CD4-positive, alpha-beta memory T cell (primary cell): ENCODE results near the gene AKNA. TPM values are rescaled to one million over a fixed set of nuclear protein-coding genes. Genes with fewer than 3 reads are reported as not detected.
A peak's percentile ranks its signal among the peaks of the same experiment; 100 is the strongest.

Experiments used
- CTCF ChIA-PET: fragments of 350-600 bp; sonication (Branson Sonifier 250); formaldehyde crosslinking; loops from one replicate; lab custom pipeline; 2021; ENCODE audit warnings: inconsistent platforms; ENCODE audit not compliant: partially characterized antibody; lab: Charles Lee
- POLR2A ChIA-PET: fragments of 350-600 bp; sonication (Branson Sonifier 250); formaldehyde crosslinking; loops from one replicate; lab custom pipeline; 2021; ENCODE audit not compliant: partially characterized antibody; lab: Charles Lee
- DNase-seq, 5 donors: peaks; one replicate each; pipeline versions ENCODE4 v3.0.0 to v3.0.0-alpha.2; 2020 to 2022; ENCODE audit warnings: mixed read lengths in 1 of 5
- H3K27ac ChIP-seq: one replicate; pipeline ENCODE4 v1.7.0; 2013; ENCODE audit warnings: low read depth, low read length
- H3K27me3 ChIP-seq: 2 replicates; pipeline ENCODE4 v1.7.0; 2013; ENCODE audit warnings: mild to moderate bottlenecking, low read length, moderate library complexity; ENCODE audit not compliant: insufficient read depth
- H3K36me3 ChIP-seq: 2 replicates; pipeline ENCODE4 v1.7.0; 2013; ENCODE audit warnings: mild to moderate bottlenecking, low read length, moderate library complexity; ENCODE audit not compliant: insufficient read depth
- H3K4me1 ChIP-seq: 2 replicates; pipeline ENCODE4 v1.7.0; 2013; ENCODE audit warnings: mild to moderate bottlenecking, low read length, moderate library complexity; ENCODE audit not compliant: insufficient read depth
- H3K4me3 ChIP-seq, 2 donors: one replicate each; pipeline ENCODE4 v1.7.0; 2013; ENCODE audit warnings: low read length in 2 of 2, mild to moderate bottlenecking in 1 of 2
- H3K9me3 ChIP-seq, 2 donors: one replicate each; pipeline ENCODE4 v1.7.0; 2013; ENCODE audit warnings: low read length in 2 of 2, control low read depth in 1 of 2; ENCODE audit not compliant: control insufficient read depth in 1 of 2
- H3K27ac Mint-ChIP-seq, 7 donors: one replicate each; pipeline ENCODE4 v1.8.0; 2020 to 2021; ENCODE audit warnings: mixed read lengths in 7 of 7, mild to moderate bottlenecking in 6 of 7, inconsistent platforms in 3 of 7, moderate library complexity in 3 of 7
- H3K27me3 Mint-ChIP-seq, 2 donors: one replicate each; pipeline ENCODE4 v1.8.0; 2020 to 2021; ENCODE audit warnings: mixed read lengths in 2 of 2
- H3K36me3 Mint-ChIP-seq, 2 donors: one replicate each; pipeline ENCODE4 v1.8.0; 2020 to 2021; ENCODE audit warnings: mixed read lengths in 2 of 2, inconsistent platforms in 1 of 2, mild to moderate bottlenecking in 1 of 2
- H3K4me1 Mint-ChIP-seq, 4 donors: one replicate each; pipeline ENCODE4 v1.8.0; 2020 to 2021; ENCODE audit warnings: mixed read lengths in 4 of 4, mild to moderate bottlenecking in 1 of 4
- H3K4me3 Mint-ChIP-seq, 8 donors: one replicate each; pipeline ENCODE4 v1.8.0; 2020 to 2021; ENCODE audit warnings: mixed read lengths in 8 of 8, mild to moderate bottlenecking in 7 of 8, moderate library complexity in 6 of 8, inconsistent platforms in 3 of 8
- H3K9me3 Mint-ChIP-seq, 8 donors: one replicate each; pipeline ENCODE4 v1.8.0; 2020 to 2021; ENCODE audit warnings: mixed read lengths in 8 of 8, mild to moderate bottlenecking in 5 of 8, inconsistent platforms in 3 of 8, moderate library complexity in 1 of 8
- intact Hi-C: fragments of 100-400 bp; cut with micrococcal nuclease; formaldehyde crosslinking; loops from one replicate; pipeline ENCODE4 v1.15.1; 2023
- polyA plus RNA-seq, 2 donors: library from polyadenylated mRNA; unstranded; fragments of 300-500 nt; fragmentation: Illumina TruSeq; gene quantifications; one replicate each; pipeline ENCODE4 v1.2.3, GENCODE V29; 2021
- total RNA-seq, 2 experiments: library from RNA; stranded (reverse); gene quantifications; one replicate each; pipeline ENCODE4 v1.2.3, GENCODE V29; 2021

Gene AKNA
- total and polyA plus RNA-seq, 4 experiments from 2014 or later, result 1.9 to 375 (median 205) TPM

DNA sequence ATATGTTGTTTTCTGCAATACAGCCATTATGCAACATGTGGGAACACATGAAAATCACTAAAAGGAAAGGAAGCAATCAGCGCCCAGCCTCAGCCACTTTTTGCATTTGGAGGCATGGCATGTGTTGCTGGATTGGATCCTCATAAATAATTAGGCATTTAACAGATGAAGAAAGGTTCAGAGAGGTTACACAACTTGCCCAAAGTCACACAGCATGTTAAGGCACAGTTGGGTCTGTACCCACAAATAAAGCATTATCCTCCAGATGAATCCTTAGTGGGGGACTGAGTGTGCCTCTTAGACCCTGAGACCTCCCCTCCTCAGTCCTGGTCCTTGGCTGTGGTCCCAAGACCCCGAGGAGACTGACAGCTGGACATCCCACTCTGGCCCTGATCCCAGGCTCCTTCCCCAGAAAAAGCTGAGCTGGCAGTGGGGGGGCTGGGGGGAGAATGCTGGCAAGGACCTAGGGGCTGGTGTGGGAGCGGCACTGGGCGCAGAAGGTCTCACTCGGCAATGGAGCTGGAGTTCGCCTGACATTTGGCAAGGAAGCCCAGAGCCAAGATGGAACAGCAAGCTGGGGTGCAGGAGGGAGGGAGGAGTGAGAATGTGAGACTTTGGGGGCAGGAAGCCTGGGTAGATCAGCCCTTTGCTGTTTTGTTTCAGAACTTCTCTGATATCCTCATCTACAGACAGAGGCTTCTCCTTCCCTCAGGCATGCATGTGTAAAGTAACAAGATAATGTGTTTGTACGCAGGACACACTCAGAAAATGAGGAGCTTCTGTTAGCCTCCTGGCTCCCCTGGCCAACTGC is 6.9 kb upstream of the AKNA start:
- Histone ChIP-seq H3K36me3 (no peaks in the 10 kb centered on the region), H3K4me1 (peaks cover 77% of the 10 kb centered on the region), H3K4me3 (no peak overlapping the region), H3K27me3 (no peaks in the 10 kb centered on the region), H3K9me3 (no peaks in the 10 kb centered on the region), H3K27ac (peak overlapping the region; percentile 1)
- POLR2A ChIA-PET, result interaction anchor here (1.5 to 29.4 kb wide), 5 partner anchors 9 to 110 kb away, joined by 3 to 1614 read pairs (median 12); partner anchors contain the start of genes AKNA and WHRN
- Mint-ChIP-seq H3K36me3 (peaks cover 8 to 32% of the 10 kb centered on the region in 2 donors), H3K27ac (peak overlapping the region; percentile 77 to 97 (median 89)), H3K27me3 (no peaks in the 10 kb centered on the region), H3K4me1 (peaks cover 48 to 89% (median 70%) of the 10 kb centered on the region in 4 donors), H3K9me3 (no peaks in the 10 kb centered on the region), H3K4me3 (peak overlapping the region; percentile 56 to 78 (median 66))
- intact Hi-C loops, result loop anchor here (10.0 kb wide), 1 partner anchor 510 kb away; no protein-coding TSS in a partner anchor
- DNase-seq, result peak in 1 of 5 donors; percentile 28
- CTCF ChIA-PET, result interaction anchor here (0.7 to 5.3 kb wide), 6 partner anchors 8 to 259 kb away, joined by 3 to 52 read pairs (median 9); partner anchors contain the start of gene AKNA

- Mint-ChIP-seq H3K4me3 (peak overlapping the region in 6 of 8 donors; percentile 10 to 68 (median 38)), H3K4me1 (peaks cover 61 to 98% (median 82%) of the 10 kb centered on the region in 4 donors), H3K27me3 (no peaks in the 10 kb centered on the region), H3K36me3 (peaks cover 10 to 41% of the 10 kb centered on the region in 2 donors), H3K27ac (peak overlapping the region; percentile 78 to 97 (median 87)), H3K9me3 (no peaks in the 10 kb centered on the region)
- H3K36me3 ChIP-seq, result no peaks in the 10 kb centered on the region
- no peak overlapping the region for H3K4me3 ChIP-seq
- H3K4me1 ChIP-seq, result peaks cover 95% of the 10 kb centered on the region
- H3K9me3 ChIP-seq, result no peaks in the 10 kb centered on the region
- ChIA-PET CTCF (interaction anchor here (1.0 to 5.3 kb wide), 15 partner anchors 8 to 261 kb away, joined by 3 to 40 read pairs (median 5); no protein-coding TSS in a partner anchor), POLR2A (interaction anchor here (0.6 to 29.4 kb wide), 5 partner anchors 7 to 306 kb away, joined by 3 to 1614 read pairs (median 12); partner anchors contain the start of gene AKNA)
- H3K27ac ChIP-seq, result peak overlapping the region; percentile 10
- intact Hi-C loops, result loop anchor here (10.0 kb wide), 1 partner anchor 512 kb away; no protein-coding TSS in a partner anchor
- DNase-seq, result peak in 1 of 5 donors; percentile 24
- no peaks in the 10 kb centered on the region for H3K27me3 ChIP-seq
Measured at GRCh38 chr9:114392749-114393112, 4.9 kb upstream of the AKNA start.

- H3K36me3 Mint-ChIP-seq, result peaks cover 27 to 51% of the 10 kb centered on the region in 2 donors
- peak overlapping the region; percentile 20 to 100 (median 75) for H3K4me3 Mint-ChIP-seq
- peak overlapping the region; percentile 96 to 99 (median 97) for H3K27ac Mint-ChIP-seq
- CTCF ChIA-PET, result interaction anchor here (0.6 to 7.6 kb wide), 10 partner anchors 9 to 262 kb away, joined by 3 to 67 read pairs (median 4); no protein-coding TSS in a partner anchor
- no peaks in the 10 kb centered on the region for H3K27me3 ChIP-seq
- H3K27me3 Mint-ChIP-seq, result no peaks in the 10 kb centered on the region
- peak in 1 of 5 donors; percentile 16 for DNase-seq
- H3K27ac ChIP-seq, result peak overlapping the region; percentile 88
- H3K9me3 Mint-ChIP-seq, result peaks cover 0 to 2% (median 0%) of the 10 kb centered on the region in 8 donors
- POLR2A ChIA-PET, result interaction anchor here (1.5 to 29.4 kb wide), 4 partner anchors 9 to 197 kb away, joined by 5 to 1614 read pairs (median 189); partner anchors contain the start of gene ATP6V1G1
- peaks cover 52 to 89% (median 69%) of the 10 kb centered on the region in 4 donors for H3K4me1 Mint-ChIP-seq
- H3K4me1 ChIP-seq, result peaks cover 78% of the 10 kb centered on the region
- intact Hi-C loops, result loop anchor here (10.0 kb wide), 1 partner anchor 514 kb away; no protein-coding TSS in a partner anchor
- H3K4me3 ChIP-seq, result no peak overlapping the region
- H3K9me3 ChIP-seq, result no peaks in the 10 kb centered on the region
- no peaks in the 10 kb centered on the region for H3K36me3 ChIP-seq
Measured at GRCh38 chr9:114390952-114391351, 3.2 kb upstream of the AKNA start.

GRCh38 chr9:114389612-114390368 is 2.0 kb upstream of the AKNA start:
- H3K27ac ChIP-seq, result peak overlapping the region; percentile 88
- no peaks in the 10 kb centered on the region for H3K9me3 ChIP-seq
- peaks cover 41 to 89% (median 62%) of the 10 kb centered on the region in 4 donors for H3K4me1 Mint-ChIP-seq
- H3K27ac Mint-ChIP-seq, result peak overlapping the region; percentile 96 to 99 (median 97)
- CTCF ChIA-PET, result interaction anchor here (1.0 to 7.6 kb wide), 10 partner anchors 6 to 263 kb away, joined by 3 to 84 read pairs (median 10); no protein-coding TSS in a partner anchor
- H3K4me3 ChIP-seq, result peak overlapping the region in 1 of 2 donors; percentile 78
- H3K4me1 ChIP-seq, result peaks cover 77% of the 10 kb centered on the region
- no peaks in the 10 kb centered on the region for H3K27me3 ChIP-seq
- peak in 1 of 5 donors; percentile 38 for DNase-seq
- peak overlapping the region; percentile 95 to 100 (median 97) for H3K4me3 Mint-ChIP-seq
- no peaks in the 10 kb centered on the region for H3K36me3 ChIP-seq
- intact Hi-C loops, result loop anchor here (5.0 to 10.0 kb wide), 4 partner anchors 118 to 535 kb away; partner anchors contain the start of gene WHRN
- no peaks in the 10 kb centered on the region for H3K27me3 Mint-ChIP-seq
- peaks cover 0 to 2% (median 0%) of the 10 kb centered on the region in 8 donors for H3K9me3 Mint-ChIP-seq
- peaks cover 34 to 49% of the 10 kb centered on the region in 2 donors for H3K36me3 Mint-ChIP-seq
- POLR2A ChIA-PET, result interaction anchor here (1.2 to 29.4 kb wide), 8 partner anchors 8 to 202 kb away, joined by 3 to 1614 read pairs (median 11); partner anchors contain the start of gene ATP6V1G1

DNA sequence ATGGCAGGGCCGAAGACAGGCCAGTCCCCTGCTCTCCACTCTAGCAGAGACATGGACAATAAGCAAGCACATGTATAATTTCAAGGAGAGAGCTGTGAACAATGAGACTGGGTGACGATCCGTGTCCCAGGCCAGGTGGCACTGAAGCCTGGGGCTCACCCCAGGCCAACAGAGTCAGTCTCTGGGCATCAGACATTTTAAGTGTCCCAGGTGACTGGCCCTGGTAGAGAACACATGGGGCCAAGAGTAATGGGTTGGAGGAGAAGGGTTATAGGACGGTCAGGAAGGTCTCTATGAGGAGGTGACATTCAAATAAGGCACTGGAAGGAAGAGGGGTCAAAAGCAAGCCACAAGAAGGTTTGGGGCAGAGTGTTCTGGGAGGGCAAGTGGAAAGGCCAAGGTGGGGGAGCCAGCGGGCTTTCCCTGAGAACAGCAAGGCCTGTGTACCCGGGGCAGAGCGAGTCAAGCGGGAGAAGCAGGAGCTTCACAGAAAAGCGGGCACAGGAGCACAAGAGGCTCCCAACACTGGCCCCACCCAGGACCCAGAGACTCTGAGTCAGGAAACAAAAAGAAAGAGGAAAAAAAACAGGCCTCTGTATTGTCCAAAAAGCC is 1.1 kb upstream of the AKNA start:
- Mint-ChIP-seq H3K9me3 (peaks cover 0 to 2% (median 0%) of the 10 kb centered on the region in 8 donors), H3K27me3 (no peaks in the 10 kb centered on the region), H3K4me3 (peak overlapping the region; percentile 95 to 100 (median 97)), H3K27ac (peak overlapping the region; percentile 96 to 99 (median 97)), H3K4me1 (peaks cover 40 to 91% (median 62%) of the 10 kb centered on the region in 4 donors), H3K36me3 (peaks cover 36 to 56% of the 10 kb centered on the region in 2 donors)
- peak in 1 of 5 donors; percentile 33 for DNase-seq
- Histone ChIP-seq H3K9me3 (no peaks in the 10 kb centered on the region), H3K36me3 (no peaks in the 10 kb centered on the region), H3K4me3 (peak overlapping the region; percentile 78 to 99), H3K4me1 (peaks cover 77% of the 10 kb centered on the region), H3K27ac (peak overlapping the region; percentile 88), H3K27me3 (no peaks in the 10 kb centered on the region)
- POLR2A ChIA-PET, result interaction anchor here (1.2 to 29.4 kb wide), 13 partner anchors 7 to 510 kb away, joined by 3 to 1614 read pairs (median 11); partner anchors contain the start of gene ATP6V1G1
- intact Hi-C loops, result loop anchor here (1.0 to 10.0 kb wide), 4 partner anchors 50 to 536 kb away; partner anchors contain the start of gene WHRN
- CTCF ChIA-PET, result interaction anchor here (1.3 to 8.0 kb wide), 8 partner anchors 7 to 265 kb away, joined by 3 to 85 read pairs (median 42); no protein-coding TSS in a partner anchor

GRCh38 chr9:114388357-114388682 is 538 bp upstream of the AKNA start:
- Histone ChIP-seq H3K4me3 (peak overlapping the region; percentile 78 to 99), H3K9me3 (no peaks in the 10 kb centered on the region), H3K27me3 (no peaks in the 10 kb centered on the region), H3K36me3 (no peaks in the 10 kb centered on the region), H3K27ac (peak overlapping the region; percentile 88), H3K4me1 (peaks cover 77% of the 10 kb centered on the region)
- Mint-ChIP-seq H3K36me3 (peaks cover 39 to 61% of the 10 kb centered on the region in 2 donors), H3K27ac (peak overlapping the region; percentile 96 to 99 (median 97)), H3K27me3 (no peaks in the 10 kb centered on the region), H3K9me3 (peaks cover 0 to 2% (median 0%) of the 10 kb centered on the region in 8 donors), H3K4me1 (peaks cover 40 to 91% (median 64%) of the 10 kb centered on the region in 4 donors), H3K4me3 (peak overlapping the region; percentile 95 to 100 (median 97))
- intact Hi-C loops, result loop anchor here (1.0 to 10.0 kb wide), 4 partner anchors 49 to 536 kb away; partner anchors contain the start of gene WHRN
- CTCF ChIA-PET, result interaction anchor here (0.8 to 8.0 kb wide), 11 partner anchors 8 to 350 kb away, joined by 3 to 85 read pairs (median 18); partner anchors contain the start of gene ATP6V1G1
- peak in 1 of 5 donors; percentile 37 for DNase-seq
- POLR2A ChIA-PET, result interaction anchor here (0.8 to 29.4 kb wide), 14 partner anchors 9 to 542 kb away, joined by 3 to 1614 read pairs (median 11); partner anchors contain the start of genes ATP6V1G1 and TNFSF8
